D341Med (cell line): ENCODE results near the gene ZNF732.
"Not testable (repeated sequence)": the region's sequence is repeated elsewhere in the genome, so short reads cannot be mapped to it uniquely, and the experiment has no call there.

Source experiments
- DNase-seq: peaks from one replicate; pipeline ENCODE4 v3.0.0; 2012; ENCODE audit warnings: low spot score

The ZNF732 gene

GRCh38 chr4:304969-305680 is at the start of gene ZNF732:
Gene ZNF732 (minus strand): TSS chr4:305474. CDS start chr4:305310, 164 bp downstream.
- DNase-seq = no peak

GRCh38 chr4:340011-340410 is 34.7 kb upstream of the ZNF732 start:
- DNase-seq = no peak

GRCh38 chr4:338759-339097 is 33.5 kb upstream of the ZNF732 start:
- no peak for DNase-seq

- DNase-seq = peak; percentile 70
Observed at GRCh38 chr4:337932-338758, 32.9 kb upstream of the ZNF732 start.

GRCh38 chr4:337143-337931 is 32.1 kb upstream of the ZNF732 start, which contains the start of gene ZNF141:
Gene ZNF141 (plus strand): TSS chr4:337814. CDS start chr4:337984, 170 bp downstream.
- peak; percentile 95 for DNase-seq

- no peak for DNase-seq
Observed at GRCh38 chr4:336893-337142, 31.5 kb upstream of the ZNF732 start.

- peak; percentile 38 for DNase-seq
Observed at GRCh38 chr4:336099-336892, 31.0 kb upstream of the ZNF732 start.

GRCh38 chr4:335515-335914 is 30.2 kb upstream of the ZNF732 start:
- DNase-seq = no peak

- DNase-seq = no peak
Observed at GRCh38 chr4:328729-329128, 23.5 kb upstream of the ZNF732 start.

- no peak for DNase-seq
Observed at GRCh38 chr4:314296-314903, 9.1 kb upstream of the ZNF732 start.

- no peak for DNase-seq
Observed at GRCh38 chr4:309807-310206, 4.5 kb upstream of the ZNF732 start.

GRCh38 chr4:306551-306961 is 1.3 kb upstream of the ZNF732 start:
- no peak for DNase-seq

GRCh38 chr4:304516-304915 is 758 bp downstream of the ZNF732 start:
- DNase-seq = not testable (repeated sequence)

- no peak for DNase-seq
Observed at GRCh38 chr4:302381-302780, 2.9 kb downstream of the ZNF732 start.

GRCh38 chr4:294732-295131 is 10.5 kb downstream of the ZNF732 start:
- DNase-seq = no peak

GRCh38 chr4:288891-289290 is 16.4 kb downstream of the ZNF732 start:
- DNase-seq = no peak

GRCh38 chr4:273309-274017 is 31.8 kb downstream of the ZNF732 start:
- DNase-seq = no peak

GRCh38 chr4:271492-272103 is 33.7 kb downstream of the ZNF732 start:
- DNase-seq = no peak

- not testable (repeated sequence) for DNase-seq
Observed at GRCh38 chr4:259240-259639, 46.0 kb downstream of the ZNF732 start.

GRCh38 chr4:256492-256891 is 48.8 kb downstream of the ZNF732 start:
- no peak for DNase-seq
